Measurements from ENCODE around the gene ASIC1.

Gene ASIC1

DNA sequence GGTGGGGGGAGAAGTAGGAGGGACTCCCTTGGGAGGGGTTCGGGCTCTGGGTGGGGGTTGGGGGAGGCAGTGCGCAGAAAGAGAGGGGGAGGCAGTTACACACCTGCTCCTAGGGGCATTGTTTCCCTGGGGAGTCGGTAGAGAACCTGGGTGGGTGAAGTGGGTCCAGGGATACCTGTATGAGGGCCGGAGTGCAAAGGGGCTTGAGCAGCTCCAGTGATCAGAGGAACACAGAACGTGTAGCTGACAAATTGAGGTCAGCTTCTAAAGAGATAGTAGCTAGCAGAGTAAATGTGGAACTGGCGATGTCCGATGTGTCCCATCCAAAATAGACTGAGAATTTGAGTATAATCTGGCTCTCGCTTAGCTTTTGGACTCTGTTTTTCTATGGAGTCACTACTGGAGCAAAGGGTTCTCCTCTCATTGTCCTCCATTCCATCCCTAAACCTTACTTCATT, 28.2 kb downstream of the ASIC1 start:
- no peak for DNase-seq

DNA sequence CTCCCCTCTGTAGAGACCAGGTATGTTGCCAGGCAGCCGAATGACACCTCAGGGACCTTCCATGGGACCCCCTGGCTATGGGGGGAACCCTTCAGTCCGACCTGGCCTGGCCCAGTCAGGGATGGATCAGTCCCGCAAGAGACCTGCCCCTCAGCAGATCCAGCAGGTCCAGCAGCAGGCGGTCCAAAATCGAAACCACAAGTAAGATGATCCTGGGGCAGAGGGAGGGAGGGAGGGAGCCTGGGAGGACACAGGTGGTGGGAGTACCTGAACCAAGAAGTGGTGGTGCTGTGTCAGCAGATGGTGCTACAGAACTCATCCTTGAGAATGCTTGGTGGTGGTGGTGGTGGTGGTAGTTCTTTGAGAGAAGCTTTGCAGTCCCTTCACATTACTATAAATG, 28.8 kb downstream of the ASIC1 start:
- DNase-seq: no peak

GRCh38 chr12:50087151-50087550, 29.8 kb downstream of the ASIC1 start:
- DNase-seq: no peak

GRCh38 chr12:50087995-50088394, 30.6 kb downstream of the ASIC1 start:
- DNase-seq: no peak

DNA sequence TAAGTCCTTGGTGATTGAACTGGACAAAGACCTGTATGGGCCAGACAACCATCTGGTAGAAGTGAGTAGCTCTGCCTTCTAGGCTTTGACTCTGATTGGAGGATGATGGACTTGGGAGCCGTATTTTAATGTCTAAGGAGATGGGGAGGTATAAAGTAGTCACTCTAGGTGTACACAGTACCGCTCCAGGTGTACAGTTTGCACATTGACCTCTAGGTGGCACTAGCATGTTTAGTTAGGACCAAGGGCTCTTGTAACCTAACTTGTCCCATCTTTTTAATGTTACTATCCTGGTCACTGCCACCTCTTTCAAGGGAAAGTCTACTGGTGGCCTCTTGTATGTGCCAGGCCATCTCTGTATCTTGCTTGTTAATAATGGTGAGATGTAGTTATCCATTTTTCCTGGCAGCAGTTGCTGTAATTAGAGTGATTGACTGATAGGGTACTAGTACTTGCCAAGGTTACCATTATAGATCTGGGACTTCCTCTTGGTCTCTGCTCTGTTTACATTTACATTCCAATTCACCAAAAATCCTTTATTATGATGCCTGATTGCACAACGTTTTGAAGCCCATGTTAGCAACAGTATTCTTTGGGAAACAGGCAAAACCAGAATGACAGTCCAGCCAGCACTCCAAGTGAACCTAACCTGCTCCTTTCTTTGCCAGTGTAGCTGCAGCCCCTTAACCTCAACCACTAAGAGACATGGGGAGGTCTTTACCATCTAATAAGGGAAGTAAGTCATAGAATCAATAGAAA, 31.4 kb downstream of the ASIC1 start:
- peak; percentile 64 to 65 for DNase-seq

- no peak for DNase-seq
Observed at GRCh38 chr12:50089730-50090129, 32.3 kb downstream of the ASIC1 start.

- DNase-seq: no peak
Observed at GRCh38 chr12:50090391-50090790, 33.0 kb downstream of the ASIC1 start.

GRCh38 chr12:50097952-50098351, 40.6 kb downstream of the ASIC1 start:
- no peak for DNase-seq

DNA sequence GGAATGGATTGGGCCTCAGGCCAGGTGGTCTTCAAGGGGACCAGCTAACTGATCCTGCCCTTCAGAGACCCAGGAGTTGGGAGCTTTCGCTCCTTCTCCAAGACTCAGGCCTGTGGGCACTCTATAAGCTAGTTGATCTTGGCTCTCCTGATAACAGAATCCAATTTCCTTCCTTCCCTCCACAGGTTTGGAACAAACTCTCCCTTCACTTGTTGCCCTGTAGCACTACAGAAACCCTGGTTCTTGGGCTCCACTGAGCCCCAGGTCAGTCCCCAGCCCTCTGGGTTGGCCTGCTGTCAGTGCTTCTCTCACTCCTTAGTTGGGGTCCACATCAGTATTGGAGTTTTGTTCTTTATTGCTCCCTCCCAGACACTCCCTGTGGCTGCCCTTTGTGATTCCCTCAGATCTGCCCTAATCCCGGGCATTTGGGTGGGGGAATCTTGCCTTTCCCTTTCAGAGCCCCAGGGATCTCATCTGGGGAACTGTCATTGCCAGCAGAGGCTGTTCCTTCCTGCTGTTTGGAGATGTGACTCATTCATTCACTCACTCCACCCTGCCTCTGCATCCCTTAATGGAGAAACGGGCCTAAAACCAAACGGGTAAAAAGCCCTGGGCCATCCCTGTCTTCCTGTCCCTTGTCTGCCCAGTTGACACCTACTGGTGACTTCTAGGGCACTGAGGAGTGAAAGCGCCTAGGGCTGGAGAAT, 42.1 kb downstream of the ASIC1 start:
- no peak for DNase-seq

DNA sequence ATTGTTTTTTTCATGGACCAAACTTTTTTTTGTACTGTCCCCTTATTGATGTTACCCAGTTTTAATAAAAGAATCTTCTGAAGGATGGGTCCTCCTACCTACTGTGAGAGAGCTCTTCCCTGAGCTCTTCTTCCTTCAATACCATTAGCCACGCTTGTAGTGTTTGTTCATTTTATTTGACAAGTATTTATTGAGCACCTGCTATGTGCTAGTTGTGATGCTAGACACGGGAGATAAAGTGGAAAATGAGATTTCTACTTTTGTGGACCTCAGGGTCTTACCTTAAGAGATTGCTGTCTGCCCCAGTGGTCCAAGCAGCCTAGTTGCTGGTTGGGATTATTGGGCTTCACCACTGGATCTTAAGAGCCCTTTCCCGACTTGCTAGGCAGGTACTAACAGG, 43.2 kb downstream of the ASIC1 start:
- no peak for DNase-seq

DNA sequence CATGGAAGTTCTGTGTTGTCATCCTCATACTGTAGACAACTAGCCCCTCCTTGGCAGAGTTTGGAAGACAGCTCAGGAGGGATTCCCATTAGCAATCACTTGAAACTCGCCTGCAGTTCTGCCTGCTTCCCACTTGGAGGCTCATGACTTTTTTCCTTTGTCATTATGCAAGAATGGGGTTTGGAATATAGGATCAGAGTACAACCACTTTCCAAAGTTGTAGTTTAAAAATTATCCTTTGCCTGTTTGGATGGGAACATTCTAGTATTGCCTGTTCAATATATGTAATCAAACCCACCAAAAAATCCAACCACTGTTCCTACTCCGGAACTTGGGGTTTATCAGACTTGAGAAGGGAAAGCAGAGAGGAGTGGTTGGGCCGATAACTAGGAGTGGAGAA, 44.3 kb downstream of the ASIC1 start:
- no peak for DNase-seq

- DNase-seq: no peak
Observed at GRCh38 chr12:50102131-50102531, 44.7 kb downstream of the ASIC1 start.

- no peak for DNase-seq
Observed at GRCh38 chr12:50102646-50103309, 45.4 kb downstream of the ASIC1 start.

DNA sequence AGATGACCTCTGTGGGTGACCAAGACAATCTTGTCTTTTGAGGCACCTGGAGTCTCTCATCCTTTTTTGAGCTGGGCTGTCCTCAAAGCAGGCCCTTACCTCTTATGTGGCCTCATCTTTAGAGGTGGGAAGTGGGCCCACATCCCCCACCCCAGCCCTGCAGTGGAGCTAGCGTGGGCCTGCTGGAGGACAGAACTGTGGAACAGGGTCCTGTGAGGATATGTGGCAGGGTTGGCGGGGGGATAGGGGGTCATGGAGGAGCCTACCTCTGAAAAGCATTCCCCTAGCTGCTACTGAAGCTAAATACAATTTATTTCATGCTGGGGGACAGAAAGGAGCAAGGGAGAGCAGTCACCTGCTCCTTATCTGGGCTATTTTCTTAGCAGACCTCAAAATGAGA, 46.0 kb downstream of the ASIC1 start:
- no peak for DNase-seq

GRCh38 chr12:50103767-50104321, 46.4 kb downstream of the ASIC1 start, which contains the start of gene GPD1:
GPD1 (plus strand) TSS chr12:50104008; CDS start chr12:50104051, 43 bp downstream.
- peak; percentile 48 to 60 for DNase-seq

- DNase-seq: no peak
Observed at GRCh38 chr12:50104417-50105366, 47.3 kb downstream of the ASIC1 start.

GRCh38 chr12:50105913-50106450, 48.6 kb downstream of the ASIC1 start:
- DNase-seq: no peak

- DNase-seq: no peak
Observed at GRCh38 chr12:50106907-50107306, 49.5 kb downstream of the ASIC1 start.

GRCh38 chr12:50107416-50108268, 50.2 kb downstream of the ASIC1 start:
- DNase-seq: no peak

DNA sequence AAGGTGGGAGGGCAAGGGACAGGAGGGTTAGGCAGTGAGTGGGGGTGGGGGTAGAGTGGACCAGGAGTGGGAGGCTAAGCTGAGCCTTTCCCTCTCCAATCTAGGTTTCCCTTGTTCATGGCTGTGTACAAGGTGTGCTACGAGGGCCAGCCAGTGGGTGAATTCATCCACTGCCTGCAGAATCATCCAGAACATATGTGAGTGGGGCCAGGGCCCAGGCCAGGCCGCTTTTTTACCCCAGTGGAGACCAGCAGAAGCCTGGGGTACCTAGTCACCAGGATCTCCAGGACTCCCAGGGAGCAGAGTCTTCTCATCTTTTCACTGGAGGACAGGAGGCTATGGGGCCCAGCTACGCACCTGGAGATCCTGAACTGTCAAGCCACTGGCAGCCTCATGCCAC, 51.9 kb downstream of the ASIC1 start:
- DNase-seq: no peak

All from activated T-cell treated with anti-CD3 and anti-CD28 coated beads, Interleukin-2, amount 50 U/mL, for 48 hours (primary cell).